Breast epithelium (tissue), 4 donors: ENCODE measurements around the gene ACVR1B. TPM values are rescaled to one million over a fixed set of nuclear protein-coding genes. Genes with fewer than 3 reads are reported as not detected.

Experiments used
- DNase-seq, 2 donors: peaks; one replicate each; pipeline ENCODE4 v3.0.0-alpha.2; 2019; ENCODE audit warnings: low spot score in 2 of 2
- H3K27ac ChIP-seq, 2 donors: fragments of 200-600 bp; sonication (generic) in 1 of 2; one replicate each; pipeline ENCODE4 v1.5.1; 2016 to 2019; ENCODE audit warnings: mild to moderate bottlenecking in 1 of 2
- H3K27me3 ChIP-seq, 2 donors: fragments of 200-600 bp; sonication (generic) in 1 of 2; one replicate each; pipeline versions ENCODE4 v1.5.1 to v1.6.0; 2017 to 2019; ENCODE audit warnings: control low read depth in 1 of 2, mild to moderate bottlenecking in 1 of 2
- H3K36me3 ChIP-seq: fragments of 200-600 bp; one replicate; pipeline ENCODE4 v1.5.1; 2019
- H3K4me1 ChIP-seq, 2 donors: fragments of 200-600 bp; sonication (generic); one replicate each; pipeline ENCODE4 v1.5.1; 2016 to 2019; ENCODE audit warnings: control low read depth in 1 of 2
- H3K4me3 ChIP-seq, 3 donors: fragments of 200-600 bp; sonication (generic); 1 replicate in 2 of 3; 2 replicates in 1 of 3; pipeline ENCODE4 v1.5.1; 2016 to 2019; ENCODE audit warnings: mild to moderate bottlenecking in 3 of 3, moderate library complexity in 2 of 3
- H3K9me3 ChIP-seq, 2 donors: fragments of 200-600 bp; sonication (generic) in 1 of 2; one replicate each; pipeline ENCODE4 v1.5.1; 2016 to 2019; ENCODE audit warnings: control low read depth in 1 of 2
- CTCF ChIP-seq, 3 donors: fragments of 450-650 bp; IDR thresholded peaks; one replicate each; pipeline ENCODE4 v1.5.1; 2016 to 2017; ENCODE audit warnings: antibody characterized with exemption in 3 of 3, mild to moderate bottlenecking in 3 of 3, moderate library complexity in 3 of 3
- POLR2A ChIP-seq: fragments of 450-650 bp; IDR thresholded peaks from one replicate; pipeline ENCODE4 v1.6.1; 2016; ENCODE audit warnings: antibody characterized with exemption, mild to moderate bottlenecking, moderate library complexity
- POLR2AphosphoS5 ChIP-seq, 3 donors: sonication (generic); formaldehyde crosslinking; IDR thresholded peaks; one replicate each; pipeline ENCODE4 v1.6.1; 2017; ENCODE audit warnings: antibody characterized with exemption in 3 of 3
- intact Hi-C: fragments of 100-400 bp; cut with DNase I; formaldehyde crosslinking; loops from one replicate; pipeline ENCODE4 v1.15.1; 2023; ENCODE audit warnings: low total_unique reads
- total RNA-seq, 3 donors: library from RNA; depleted of rRNA; stranded (reverse); fragments of >200 nt; gene quantifications; one replicate each; pipeline ENCODE4 v1.1.0, GENCODE V29; 2016

ACVR1B gene
- total RNA-seq, 3 donors from 2014 or later, result 12.3 to 26.3 (median 23.6) TPM

GRCh38 chr12:51906430-51907082 lies 44.9 kb upstream of the ACVR1B start:
- intact Hi-C loops, result no loop called here
- Histone ChIP-seq H3K36me3 (no peaks in the 10 kb centered on the region), H3K4me1 (peaks cover 0 to 14% of the 10 kb centered on the region in 2 donors), H3K9me3 (no peaks in the 10 kb centered on the region), H3K27ac (peak overlapping the region; percentile 85 to 97), H3K27me3 (no peaks in the 10 kb centered on the region), H3K4me3 (peak overlapping the region; percentile 64 to 91 (median 69))
- no peak for DNase-seq
- TF ChIP-seq POLR2AphosphoS5 (IDR thresholded peaks at IDR 0.05) (no peak), CTCF (IDR thresholded peaks at IDR 0.05) (no peak), POLR2A (no peak)

GRCh38 chr12:51907083-51907855 lies 44.2 kb upstream of the ACVR1B start, which contains the start of gene ACVRL1:
TSS of gene ACVRL1 (plus strand) at chr12:51907504. CDS start at chr12:51912475, 4,971 bp downstream.
- peak within 1 kb of the TSS; percentile 85 to 97 for H3K27ac ChIP-seq
- DNase-seq, result no peak
- H3K4me1 ChIP-seq, result peaks cover 0 to 14% of the 10 kb centered on the region in 2 donors

GRCh38 chr12:51907856-51908425 lies 43.6 kb upstream of the ACVR1B start:
- Histone ChIP-seq H3K4me1 (peaks cover 0 to 14% of the 10 kb centered on the region in 2 donors), H3K9me3 (no peaks in the 10 kb centered on the region), H3K36me3 (no peaks in the 10 kb centered on the region), H3K27ac (peak overlapping the region; percentile 85 to 97), H3K4me3 (peak overlapping the region; percentile 64 to 91 (median 69)), H3K27me3 (no peaks in the 10 kb centered on the region)
- no peak for DNase-seq
- intact Hi-C loops, result no loop called here
- no peak for TF ChIP-seq POLR2AphosphoS5 (IDR thresholded peaks at IDR 0.05)
- TF ChIP-seq CTCF (IDR thresholded peaks at IDR 0.05), result no peak
- TF ChIP-seq POLR2A, result no peak

More at GRCh38 chr12:51907083-51907855, 44.2 kb upstream of the ACVR1B start, which contains the start of gene ACVRL1:
- no peaks in the 10 kb centered on the region for H3K27me3 ChIP-seq
- no peak for TF ChIP-seq POLR2AphosphoS5 (IDR thresholded peaks at IDR 0.05)
- TF ChIP-seq POLR2A, result no peak
- TF ChIP-seq CTCF (IDR thresholded peaks at IDR 0.05), result no peak
- H3K36me3 ChIP-seq, result no peaks in the 10 kb centered on the region
- no peaks in the 10 kb centered on the region for H3K9me3 ChIP-seq
- intact Hi-C loops, result no loop called here
- peak within 1 kb of the TSS; percentile 64 to 91 (median 69) for H3K4me3 ChIP-seq

- Histone ChIP-seq H3K27me3 (no peaks in the 10 kb centered on the region), H3K27ac (peak overlapping the region; percentile 11 to 84), H3K9me3 (no peaks in the 10 kb centered on the region), H3K36me3 (no peaks in the 10 kb centered on the region), H3K4me3 (peak overlapping the region in 2 of 3 donors; percentile 69 to 91), H3K4me1 (peaks cover 0 to 14% of the 10 kb centered on the region in 2 donors)
- intact Hi-C loops, result no loop called here
- no peak for TF ChIP-seq POLR2AphosphoS5 (IDR thresholded peaks at IDR 0.05)
- TF ChIP-seq CTCF (IDR thresholded peaks at IDR 0.05), result no peak
- TF ChIP-seq POLR2A, result no peak
- DNase-seq, result peak in 1 of 2 donors; percentile 20
These were observed 42.5 kb upstream of the ACVR1B start for GRCh38 chr12:51908876-51909592.
